DMS79 (cell line): ENCODE results near the gene JDP2.
A peak's percentile ranks its signal among the peaks of the same experiment; 100 is the strongest.
"Not testable (repeated sequence)": the region's sequence is repeated elsewhere in the genome, so short reads cannot be mapped to it uniquely, and the experiment has no call there.

Source experiments
- DNase-seq: peaks from one replicate; lab custom pipeline; 2025; lab: John Stamatoyannopoulos, UW

The JDP2 gene, protein sequence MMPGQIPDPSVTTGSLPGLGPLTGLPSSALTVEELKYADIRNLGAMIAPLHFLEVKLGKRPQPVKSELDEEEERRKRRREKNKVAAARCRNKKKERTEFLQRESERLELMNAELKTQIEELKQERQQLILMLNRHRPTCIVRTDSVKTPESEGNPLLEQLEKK

DNA sequence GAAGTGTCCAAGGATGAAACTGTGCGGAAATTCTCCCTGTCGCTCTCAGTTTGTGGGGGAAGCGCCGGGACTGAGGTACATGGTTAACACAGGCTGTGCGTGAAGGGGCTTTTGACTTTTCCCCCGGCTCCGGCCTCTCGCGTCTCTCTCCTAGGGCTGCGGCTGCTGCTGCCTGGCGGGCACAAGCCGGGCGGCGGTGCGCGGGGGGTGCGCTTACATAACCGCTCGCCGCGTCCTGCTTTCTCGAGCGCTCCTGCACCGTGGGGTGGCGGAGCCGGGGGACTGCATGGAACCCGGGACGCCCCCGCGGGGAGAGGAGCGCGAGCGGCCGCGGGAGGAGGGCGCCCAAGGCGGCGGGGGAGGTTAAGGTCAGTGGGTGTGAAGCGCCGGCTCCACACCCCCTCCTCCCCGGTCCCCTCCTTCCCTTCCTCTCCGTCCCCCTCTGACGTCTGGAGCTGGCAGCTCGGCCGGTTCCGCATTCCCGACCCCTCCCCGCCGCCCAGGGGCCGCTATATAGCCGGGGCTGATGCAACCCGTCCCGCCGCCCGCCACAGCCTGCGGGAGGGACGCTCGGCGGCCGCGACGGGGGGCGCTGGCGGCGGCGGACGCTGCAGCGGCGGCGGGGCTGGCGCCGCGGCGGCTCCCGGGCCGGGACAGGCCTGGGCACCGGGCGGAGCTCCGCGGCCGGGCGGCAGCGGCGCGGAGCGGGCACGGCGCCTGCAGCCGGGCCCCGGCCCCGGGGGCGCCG, at the start of gene JDP2:
JDP2 (plus strand) TSS at position 541 of the 748 bp plus-strand sequence. CDS start 9,899 bp downstream, outside the sequence.
- peak; percentile 77 for DNase-seq

GRCh38 chr14:75379246-75379929, 48.4 kb upstream of the JDP2 start:
- no peak for DNase-seq

DNA sequence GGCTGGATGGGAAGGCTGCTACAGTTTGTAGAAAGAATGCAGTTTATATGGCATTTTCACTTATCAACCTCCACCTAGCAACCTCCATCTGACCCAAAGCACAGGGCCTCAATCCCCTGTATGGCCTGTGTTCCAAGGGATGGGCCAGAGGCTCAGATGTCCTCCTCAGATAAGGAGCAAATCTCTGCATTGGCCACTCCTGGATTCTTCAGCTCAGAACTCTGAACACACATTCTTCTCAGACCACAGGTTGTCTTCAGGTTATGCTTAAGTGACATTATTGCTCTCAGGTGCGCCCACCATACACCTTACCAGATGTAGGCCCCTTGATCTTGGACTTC, 47.9 kb upstream of the JDP2 start:
- no peak for DNase-seq

- DNase-seq = no peak
Measured at GRCh38 chr14:75380656-75381055, 47.2 kb upstream of the JDP2 start.

DNA sequence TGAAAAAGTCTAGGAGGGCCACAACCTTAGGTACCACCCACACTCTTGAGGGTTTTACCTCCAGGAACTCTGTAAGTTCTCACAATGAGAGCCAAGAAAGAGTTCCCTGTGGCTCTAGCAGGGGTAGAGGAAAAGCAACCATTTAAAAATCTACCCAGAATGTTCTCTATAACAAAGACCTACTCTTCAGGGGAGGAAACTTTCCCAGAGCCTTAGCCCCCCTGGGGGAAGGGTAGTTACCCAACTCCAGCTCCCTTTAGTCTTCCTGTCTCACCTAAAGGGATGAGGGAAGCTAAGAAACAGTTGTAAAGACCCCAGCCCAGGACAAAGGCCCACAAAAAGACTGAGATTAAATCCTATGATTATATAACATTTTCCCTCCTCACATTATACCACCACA, 46.2 kb upstream of the JDP2 start:
- no peak for DNase-seq

DNA sequence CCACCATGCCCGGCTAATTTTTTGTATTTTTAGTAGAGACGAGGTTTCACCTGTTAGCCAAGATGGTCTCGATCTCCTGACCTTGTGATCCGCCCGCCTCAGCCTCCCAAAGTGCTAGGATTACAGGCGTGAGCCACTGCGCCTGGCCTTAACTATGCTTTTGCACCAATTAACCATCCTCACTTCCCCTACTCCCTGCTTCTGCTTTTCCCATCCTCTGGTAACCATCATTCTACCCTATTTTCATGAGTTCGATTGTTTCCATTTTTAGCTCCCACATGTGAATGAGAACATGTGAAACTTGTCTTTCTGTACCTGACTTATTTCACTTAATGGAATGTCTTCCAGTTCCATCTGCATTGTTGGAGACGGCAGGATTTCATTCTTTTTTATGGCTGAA, 44.6 kb upstream of the JDP2 start:
- DNase-seq = not testable (repeated sequence)

DNA sequence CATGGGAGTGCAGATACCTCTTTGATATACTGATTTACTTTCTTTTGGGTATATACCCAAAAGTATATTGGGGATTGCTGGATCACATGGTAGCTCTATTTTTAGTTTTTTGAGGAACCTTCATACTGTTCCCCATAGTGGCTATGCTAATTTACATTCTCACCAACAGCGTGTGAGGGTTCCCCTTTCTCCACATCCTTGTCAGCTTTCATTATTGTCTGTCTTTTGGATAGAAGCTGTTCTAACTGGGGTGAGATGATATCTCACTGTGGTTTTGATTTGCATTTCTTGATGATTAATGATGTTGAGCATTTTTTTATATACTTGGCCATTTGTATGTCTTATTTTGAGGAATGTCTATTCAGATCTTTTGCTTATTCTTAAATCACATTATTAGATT, 44.1 kb upstream of the JDP2 start:
- DNase-seq = no peak

DNA sequence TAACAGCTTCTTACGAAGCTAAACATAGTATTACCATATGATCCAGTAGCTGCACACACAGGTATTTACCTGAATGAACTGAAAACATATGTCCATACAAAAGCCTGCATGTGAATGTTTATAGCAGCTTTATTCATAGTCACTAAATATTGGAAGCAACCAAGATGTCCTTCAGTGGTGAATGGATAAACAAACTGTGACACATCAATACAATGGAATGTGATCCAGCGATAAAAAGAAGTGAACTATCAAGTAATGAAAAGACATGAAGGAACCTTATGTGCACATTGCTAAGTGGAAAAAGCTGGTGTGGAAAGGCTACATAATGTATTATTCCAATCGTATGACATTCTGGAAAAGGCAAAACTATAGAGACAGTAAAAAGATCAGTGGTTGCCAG, 38.1 kb upstream of the JDP2 start:
- no peak for DNase-seq

- DNase-seq = no peak
Measured at GRCh38 chr14:75390183-75390582, 37.6 kb upstream of the JDP2 start.

- no peak for DNase-seq
Measured at GRCh38 chr14:75391953-75392352, 35.9 kb upstream of the JDP2 start.

DNA sequence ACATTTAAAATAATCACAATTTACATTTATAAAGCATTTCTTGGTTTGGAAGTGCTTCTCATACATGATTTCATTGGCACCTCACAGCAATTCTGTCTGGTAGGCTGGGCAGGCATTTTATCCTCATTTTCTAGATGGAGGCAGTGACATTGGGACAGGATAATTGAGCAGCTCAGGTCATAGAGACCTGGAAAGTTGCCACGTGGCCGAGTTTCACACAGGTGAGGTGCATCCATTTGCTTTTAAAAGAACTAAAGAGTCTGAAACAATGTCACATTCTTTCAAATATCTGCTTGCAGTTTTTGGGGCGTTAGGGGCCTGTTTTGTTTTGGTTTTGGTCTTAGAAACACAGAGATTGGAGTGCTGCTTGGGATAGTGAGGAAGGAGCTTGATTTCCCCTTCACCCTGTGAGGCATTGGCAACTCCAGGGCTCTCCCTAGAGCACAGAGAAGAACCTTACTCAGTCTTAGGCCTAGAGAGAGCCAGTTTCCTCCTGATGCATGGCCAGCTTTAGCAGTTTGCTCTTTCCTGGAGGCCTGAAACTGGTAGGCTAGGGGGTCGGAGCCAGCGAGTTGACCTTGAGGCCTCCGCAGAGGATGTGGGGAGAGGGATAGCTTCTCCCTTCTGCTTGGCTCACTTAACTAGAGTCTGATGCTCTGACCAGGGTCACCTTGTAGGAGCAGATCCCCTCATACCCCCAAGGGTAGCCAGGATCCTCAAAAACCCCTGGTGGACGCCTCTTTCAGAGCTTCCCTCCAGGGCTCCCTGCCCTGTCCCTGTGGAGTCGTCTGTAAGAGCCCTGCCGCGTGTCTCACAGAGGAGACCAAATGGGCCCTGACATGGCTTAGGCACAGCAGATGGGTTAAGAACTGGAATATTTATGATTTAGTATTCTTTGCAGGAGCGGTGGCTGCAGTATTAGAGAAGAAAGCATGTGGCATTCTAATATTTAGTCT, 34.9 kb upstream of the JDP2 start:
- no peak for DNase-seq

- no peak for DNase-seq
Measured at GRCh38 chr14:75393794-75394193, 34.0 kb upstream of the JDP2 start.

GRCh38 chr14:75395862-75396261, 32.0 kb upstream of the JDP2 start:
- no peak for DNase-seq

DNA sequence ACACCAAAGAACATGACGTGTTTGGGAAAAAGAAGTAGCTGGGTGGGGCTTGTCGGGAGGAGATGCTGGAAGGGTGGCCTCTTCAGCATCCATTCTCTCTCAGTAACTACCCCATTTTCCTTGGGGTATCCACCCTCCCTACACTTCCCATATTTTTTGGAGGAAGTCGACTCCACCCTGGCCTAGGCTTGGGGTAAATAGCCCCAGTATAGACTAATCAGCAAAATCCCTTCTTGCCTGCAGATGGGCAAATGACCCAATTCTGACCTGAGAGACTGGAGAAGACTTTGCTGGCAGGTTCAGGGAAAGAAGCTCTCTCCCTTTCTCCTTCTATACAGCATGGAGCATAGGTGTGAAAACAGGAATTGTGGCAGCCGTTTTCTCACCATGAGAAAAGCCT, 28.5 kb upstream of the JDP2 start:
- no peak for DNase-seq

- peak; percentile 100 for DNase-seq
Measured at GRCh38 chr14:75399843-75400775, 27.7 kb upstream of the JDP2 start.

GRCh38 chr14:75401361-75401760, 26.5 kb upstream of the JDP2 start:
- DNase-seq = no peak

GRCh38 chr14:75402867-75403413, 24.9 kb upstream of the JDP2 start:
- DNase-seq = no peak

DNA sequence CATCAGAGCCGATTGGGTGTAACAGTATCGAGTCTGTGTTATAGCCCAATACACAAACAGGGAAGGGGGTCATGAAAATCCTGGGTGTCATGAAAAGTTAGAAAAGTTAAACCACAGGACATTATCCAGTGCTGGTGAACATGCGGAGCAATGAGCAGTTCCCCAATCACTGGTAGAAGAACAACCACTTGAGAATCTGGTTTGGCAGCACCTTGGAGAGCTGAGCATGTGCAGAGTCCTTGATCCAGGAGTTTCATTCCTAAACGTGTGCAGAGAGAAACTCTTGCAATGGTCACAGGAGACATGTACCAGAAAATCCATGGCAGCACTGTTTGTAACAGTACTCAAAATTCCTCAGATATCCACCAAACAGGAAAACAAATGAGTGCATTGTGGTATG, 23.0 kb upstream of the JDP2 start:
- DNase-seq = peak; percentile 66

GRCh38 chr14:75406102-75406501, 21.7 kb upstream of the JDP2 start:
- no peak for DNase-seq

GRCh38 chr14:75406856-75407255, 21.0 kb upstream of the JDP2 start:
- no peak for DNase-seq
